Measurements from ENCODE around the gene INPPL1.
A peak's percentile ranks its signal among the peaks of the same experiment; 100 is the strongest.

INPPL1 gene

DNA sequence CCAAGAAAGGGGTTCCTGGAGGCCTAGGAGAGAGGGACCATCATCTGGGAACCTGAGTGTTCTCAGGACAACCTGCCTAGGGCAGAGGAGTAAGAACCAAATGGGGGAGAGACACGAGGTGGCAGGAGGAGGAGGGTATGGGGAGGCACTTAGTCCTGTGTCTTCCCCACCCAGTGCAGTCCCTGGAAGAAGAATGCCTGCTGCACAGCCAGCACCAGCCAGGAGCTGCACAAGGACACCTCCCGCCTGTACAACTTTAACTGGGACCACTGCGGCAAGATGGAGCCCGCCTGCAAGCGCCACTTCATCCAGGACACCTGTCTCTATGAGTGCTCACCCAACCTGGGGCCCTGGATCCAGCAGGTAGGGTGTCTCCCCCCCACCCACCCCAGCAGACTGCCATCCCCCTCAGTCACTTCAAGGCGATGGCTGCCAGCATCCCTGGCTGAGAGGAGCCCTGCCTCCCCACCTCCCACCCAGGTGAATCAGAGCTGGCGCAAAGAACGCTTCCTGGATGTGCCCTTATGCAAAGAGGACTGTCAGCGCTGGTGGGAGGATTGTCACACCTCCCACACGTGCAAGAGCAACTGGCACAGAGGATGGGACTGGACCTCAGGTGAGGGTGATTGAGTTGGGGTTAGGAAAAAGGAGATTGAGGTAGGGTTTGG is 3.7 kb upstream of the INPPL1 start:
- no peak for DNase-seq

DNA sequence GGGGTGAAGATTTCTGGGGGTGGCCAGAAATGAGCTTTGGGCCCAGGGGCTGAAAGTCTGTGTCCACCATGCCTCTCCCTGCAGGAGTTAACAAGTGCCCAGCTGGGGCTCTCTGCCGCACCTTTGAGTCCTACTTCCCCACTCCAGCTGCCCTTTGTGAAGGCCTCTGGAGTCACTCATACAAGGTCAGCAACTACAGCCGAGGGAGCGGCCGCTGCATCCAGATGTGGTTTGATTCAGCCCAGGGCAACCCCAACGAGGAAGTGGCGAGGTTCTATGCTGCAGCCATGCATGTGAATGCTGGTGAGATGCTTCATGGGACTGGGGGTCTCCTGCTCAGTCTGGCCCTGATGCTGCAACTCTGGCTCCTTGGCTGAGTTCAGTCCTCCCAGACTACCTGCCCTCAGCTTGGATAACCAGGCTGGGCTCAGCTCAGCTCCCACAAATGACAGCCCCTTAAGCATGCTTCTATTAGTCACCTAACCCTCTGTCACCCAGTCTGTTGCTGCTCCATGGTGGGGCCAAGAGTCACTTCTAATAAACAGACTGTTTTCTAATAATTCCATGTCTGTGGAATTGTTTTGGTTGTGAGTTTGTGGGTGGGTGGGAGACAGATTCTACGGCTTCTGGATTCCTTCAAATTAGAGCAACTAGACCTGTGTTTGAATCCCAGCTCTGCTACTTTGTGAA is 3.0 kb upstream of the INPPL1 start:
- DNase-seq: no peak

DNA sequence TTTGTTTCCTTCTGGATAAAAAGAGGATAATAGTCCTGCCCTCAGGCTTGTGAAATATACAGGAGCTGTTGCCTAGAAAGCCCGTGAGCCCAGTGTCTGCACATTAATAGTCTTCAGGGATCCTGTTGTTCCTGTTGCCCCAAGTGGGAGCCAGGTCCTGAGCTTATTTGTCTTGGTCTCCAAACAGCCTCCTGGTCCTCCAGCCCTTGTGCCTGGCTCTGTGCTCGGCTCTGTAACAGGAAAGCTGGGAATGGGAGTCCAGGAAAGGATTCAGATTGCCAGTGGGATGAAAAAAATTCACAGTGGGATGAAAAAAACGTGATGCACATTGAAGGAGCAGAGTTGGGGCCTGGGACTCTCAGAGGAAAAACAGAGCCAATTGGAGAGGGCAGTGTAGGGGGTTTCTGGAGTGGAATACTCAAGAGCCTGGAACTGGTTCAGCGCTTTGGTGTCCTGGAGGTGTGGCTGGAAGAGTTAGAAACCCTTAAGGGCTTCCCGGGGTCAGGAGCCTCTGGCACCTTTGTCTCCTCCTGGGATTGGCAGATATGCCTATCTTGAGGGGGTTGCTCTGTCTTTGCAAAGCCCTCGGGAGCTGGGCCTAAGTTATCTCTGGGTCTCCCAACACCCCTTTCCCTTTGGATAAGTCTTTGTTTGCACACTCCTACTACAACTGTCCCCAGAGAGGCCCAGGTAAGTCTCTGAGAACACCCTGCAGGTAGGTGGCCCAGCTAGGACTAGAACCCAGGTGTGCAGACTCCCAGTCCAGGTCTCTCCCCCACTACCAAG is 2.3 kb upstream of the INPPL1 start:
- peak; percentile 18 for DNase-seq

DNA sequence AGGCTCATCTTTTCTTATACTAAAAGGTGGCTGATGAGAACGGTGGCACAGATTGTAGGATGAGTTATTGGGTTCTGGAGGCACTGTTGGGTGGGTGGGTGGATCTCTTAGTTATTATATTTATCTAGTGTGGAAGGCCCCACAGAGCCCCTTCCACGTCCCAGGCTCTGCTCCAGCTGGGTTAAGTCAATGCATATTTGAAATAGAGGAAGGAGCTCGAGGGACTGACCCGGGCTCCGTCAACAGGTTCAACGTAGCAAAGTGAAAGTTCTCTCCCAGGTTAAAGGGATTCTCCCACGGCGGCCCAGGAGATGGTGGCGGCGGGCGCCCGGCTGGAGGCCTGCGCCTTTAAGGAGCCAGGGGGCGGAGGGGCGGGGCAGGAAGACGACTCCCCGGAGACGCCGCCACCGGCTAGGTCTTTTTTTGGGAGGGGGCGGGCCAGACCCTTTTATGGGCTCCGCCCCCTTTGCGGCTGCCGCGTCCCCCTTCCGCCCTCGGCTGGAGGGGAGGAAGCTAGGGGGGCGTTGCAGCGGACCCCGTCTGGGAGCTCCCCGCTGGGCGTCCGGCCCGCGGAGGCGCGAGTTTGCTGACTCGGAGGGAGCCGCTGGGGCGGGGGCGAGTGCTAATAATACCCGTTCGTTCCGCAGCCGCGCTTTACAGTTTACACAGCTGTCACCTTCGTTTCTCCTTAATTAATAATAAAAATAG is 1.5 kb upstream of the INPPL1 start:
- peak; percentile 94 for DNase-seq

DNA sequence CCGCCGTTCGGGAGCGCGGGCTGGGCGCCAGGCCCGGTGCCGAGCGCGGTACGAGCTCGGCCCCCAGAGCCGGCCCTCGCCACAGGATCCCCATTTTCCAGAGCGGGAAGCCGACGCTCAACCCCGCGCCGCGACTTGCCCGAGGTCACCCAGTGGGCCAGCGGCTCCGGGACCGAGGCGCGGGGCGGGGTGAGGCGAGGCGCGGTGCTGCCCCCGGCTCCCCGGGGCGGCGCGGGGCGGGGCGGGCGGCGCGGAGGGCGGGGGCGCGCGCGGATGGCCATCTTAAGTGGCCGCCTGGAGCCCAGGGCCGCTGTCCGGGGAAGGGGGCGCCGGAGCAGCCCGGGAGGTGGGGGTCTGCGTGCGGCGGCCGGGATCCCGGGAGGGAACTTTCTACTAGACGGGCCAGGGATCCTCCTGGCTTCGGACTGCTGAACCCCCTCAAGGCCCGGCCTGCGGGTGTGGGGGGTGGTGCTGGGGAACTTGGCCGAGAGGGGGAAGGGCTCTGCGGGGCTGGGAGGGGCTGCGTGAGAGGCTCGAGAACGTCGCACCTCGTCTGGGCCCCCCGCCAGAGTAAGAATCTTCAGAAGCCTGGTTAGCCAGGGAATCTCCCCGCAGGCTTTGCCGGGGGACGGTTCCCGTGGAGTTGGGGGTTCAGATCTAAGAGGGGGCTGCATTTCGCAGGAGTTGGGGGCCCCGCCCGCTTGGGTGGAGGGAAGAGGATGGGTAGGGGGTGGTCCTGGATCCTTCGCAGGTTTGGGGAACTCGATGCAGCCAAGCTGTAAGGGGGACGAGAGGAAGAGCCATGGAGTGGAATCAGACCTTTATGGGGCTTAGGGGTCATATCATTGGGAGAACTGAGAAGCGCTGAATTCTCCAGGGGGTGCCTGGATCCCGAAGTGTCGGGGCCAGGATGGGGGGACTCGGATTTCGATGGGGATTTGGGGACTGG is 678 bp upstream of the INPPL1 start:
- DNase-seq: peak; percentile 79

DNA sequence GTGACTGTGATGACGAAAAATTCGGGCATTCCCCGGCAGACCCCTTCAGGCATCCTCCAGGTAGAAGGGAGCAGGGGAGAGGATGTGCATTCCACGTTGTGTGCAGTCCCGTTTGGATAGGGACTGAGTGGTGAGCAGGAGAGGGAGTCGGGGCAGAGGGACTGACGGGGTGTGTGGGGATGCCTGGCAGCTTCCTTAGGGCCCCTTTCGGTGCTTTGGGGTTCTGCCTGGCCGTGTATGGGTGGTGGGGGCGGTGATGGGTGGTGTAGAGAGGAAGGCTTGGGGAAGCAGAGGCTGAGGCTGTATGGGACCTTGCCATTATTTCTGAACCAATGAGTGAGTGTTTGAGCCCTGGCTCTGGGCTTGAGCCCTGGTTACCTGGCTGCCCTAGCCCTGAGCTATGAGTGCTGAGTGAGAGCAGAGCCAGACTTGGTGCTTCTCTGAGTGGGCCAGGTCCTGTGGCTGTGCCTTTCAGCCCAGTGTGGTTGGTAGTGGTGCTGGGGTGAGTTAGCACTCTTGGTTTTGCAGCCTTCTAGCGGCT is 914 bp downstream of the INPPL1 start:
- DNase-seq: no peak

DNA sequence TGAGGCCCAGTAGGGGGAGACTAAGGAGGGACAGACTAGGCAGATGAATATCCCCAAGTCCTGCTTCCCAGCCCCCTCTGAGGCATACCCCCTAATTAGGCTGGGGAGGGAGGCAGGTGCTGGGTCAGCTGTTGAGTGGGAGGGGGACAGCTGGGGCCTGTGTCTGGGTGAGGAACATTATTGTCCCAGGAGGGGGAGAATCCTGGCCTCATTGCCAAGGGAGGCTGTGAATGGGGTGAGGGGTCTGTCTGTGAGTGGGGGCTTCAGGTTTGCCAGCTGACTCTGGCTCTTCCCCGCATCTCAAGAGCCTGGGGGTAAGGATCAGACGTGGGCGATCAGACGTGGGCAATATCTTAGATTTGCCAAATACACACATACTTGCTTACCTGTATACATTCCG is 2.1 kb downstream of the INPPL1 start:
- no peak for DNase-seq

DNA sequence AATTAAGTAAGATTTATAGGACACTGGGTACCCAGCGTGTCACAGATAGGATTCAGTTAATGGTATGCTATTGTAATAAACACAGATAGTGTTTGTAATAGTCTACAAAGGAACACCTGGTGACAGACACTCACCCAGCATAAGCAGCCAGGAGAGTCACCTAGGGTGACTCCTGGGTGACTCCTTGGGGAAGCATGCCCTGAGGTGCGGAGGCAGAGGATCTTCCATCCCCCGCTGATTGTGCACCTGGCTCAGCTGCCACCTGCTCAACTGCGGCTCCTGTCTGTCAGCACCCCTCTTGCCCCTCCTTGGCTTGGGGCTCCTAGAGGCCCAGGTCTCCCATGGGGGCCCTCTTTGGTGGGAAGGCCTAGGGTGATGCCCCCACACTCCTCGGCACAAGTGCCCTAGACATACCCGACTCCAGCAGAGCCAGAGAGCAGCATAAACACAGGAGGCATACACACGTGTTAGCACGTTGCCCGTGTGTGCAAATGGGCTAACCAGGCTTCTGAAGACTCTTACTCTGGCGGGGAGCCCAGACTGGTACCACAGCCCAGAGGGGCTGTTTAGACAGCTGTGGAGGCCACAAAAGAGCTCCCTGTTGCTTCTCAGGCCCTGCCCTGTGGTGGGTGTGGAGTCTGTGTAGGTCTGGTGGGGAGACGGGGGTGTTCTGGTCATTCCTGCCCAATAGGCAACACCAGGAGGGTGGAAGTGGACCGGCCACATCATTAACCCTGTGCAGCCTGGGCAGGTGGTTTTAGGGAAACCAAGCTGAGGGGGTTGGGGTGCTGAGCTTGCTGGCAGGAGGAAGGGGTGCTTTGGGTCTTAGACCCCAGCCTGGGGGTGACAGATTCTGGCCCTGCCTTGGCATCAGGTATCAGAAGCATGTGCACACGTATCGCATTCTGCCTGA is 3.0 kb downstream of the INPPL1 start:
- DNase-seq: peak; percentile 89

DNA sequence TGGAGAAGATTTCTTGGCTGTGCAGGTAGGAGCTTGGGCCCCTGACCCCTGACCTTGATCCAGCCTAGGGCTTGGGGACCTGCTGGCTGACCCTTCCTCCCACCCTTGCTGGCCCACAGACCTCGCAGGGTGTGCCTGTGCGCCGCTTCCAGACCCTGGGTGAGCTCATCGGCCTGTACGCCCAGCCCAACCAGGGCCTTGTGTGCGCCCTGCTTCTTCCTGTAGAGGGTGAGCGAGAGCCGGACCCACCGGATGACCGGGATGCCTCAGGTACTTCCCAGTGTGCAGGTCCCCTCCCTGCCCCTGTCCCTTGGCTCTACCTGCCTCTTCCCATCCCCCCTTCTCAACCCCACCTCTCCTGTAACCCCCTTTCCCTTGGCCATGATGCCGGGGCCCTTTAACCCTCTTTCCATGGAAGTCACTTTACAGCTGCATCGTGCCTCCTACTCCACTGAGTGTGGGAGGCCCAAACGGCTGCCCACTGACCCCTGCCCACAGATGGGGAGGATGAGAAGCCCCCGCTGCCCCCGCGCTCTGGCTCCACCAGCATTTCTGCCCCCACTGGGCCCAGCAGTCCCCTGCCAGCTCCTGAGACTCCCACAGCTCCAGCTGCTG is 3.8 kb downstream of the INPPL1 start:
- peak; percentile 26 for DNase-seq

DNA sequence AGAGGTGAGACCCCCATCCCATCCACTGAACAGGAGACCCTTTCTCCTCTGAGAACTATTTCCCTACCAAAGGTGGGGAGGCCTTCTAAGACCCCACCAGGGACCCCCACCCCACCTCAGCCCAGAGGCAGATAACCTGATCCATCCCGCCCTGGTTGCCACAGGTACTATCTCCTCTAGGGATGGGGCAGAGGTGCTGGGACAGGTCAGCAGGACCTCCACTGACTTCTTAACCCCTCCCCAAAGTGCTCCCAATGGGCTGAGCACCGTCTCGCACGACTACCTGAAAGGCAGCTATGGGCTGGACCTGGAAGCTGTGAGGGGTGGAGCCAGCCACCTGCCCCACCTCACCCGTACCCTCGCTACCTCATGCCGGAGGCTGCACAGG is 4.3 kb downstream of the INPPL1 start:
- DNase-seq: no peak

DNA sequence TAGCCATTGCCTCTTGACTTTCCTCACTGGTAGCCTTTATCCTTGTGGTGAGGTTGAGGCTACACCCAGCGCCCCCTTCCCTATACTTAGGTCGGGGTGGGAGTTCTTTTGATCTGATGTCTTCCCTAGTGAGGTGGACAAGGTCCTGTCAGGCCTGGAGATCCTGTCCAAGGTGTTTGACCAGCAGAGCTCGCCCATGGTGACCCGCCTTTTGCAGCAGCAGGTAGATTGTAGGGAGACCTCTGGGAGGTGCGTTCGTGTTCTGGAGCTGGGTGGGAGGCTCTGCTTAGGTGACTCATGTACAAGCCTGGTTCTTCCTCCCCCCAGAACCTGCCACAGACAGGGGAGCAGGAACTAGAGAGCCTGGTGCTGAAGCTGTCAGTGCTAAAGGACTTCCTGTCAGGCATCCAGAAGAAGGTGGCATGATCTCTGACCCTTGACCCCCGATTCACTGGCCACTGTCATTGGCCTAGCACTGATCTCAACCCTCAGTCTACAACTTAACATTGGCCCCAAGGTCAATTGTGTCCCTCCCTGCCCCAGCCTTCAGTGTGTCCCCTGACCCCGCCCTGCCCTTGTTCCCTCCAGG is 4.9 kb downstream of the INPPL1 start:
- no peak for DNase-seq

DNA sequence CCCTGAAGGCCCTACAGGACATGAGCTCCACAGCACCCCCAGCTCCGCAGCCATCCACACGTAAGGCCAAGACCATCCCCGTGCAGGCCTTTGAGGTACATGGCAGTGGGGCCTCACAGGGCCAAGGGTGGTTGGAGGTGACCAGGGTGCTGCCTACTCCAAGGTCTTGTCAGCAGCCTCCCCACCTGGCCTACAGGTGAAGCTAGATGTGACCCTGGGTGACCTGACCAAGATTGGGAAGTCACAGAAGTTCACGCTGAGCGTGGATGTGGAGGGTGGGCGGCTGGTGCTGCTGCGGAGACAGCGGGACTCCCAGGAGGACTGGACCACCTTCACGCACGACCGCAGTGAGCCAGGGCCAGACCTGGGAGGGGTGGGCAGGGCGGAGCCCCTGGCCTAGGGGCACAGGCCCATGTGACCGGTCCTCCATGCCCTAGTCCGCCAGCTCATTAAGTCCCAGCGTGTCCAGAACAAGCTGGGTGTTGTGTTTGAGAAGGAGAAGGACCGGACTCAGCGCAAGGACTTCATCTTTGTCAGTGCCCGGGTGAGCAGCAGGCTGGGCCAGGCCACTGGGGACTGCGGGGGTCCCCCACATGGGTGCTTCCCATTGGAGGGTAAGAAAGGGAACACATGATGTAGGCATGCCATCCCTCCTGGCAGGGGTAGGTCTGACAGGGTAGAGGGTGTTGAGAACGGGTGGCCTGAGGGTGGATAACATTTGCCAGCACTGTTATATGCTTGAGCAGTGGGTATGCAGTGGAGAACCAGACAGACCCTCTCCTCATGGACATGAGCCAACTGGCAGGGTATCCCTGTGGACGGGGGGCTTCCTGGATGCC is 5.6 kb downstream of the INPPL1 start:
- DNase-seq: no peak

DNA sequence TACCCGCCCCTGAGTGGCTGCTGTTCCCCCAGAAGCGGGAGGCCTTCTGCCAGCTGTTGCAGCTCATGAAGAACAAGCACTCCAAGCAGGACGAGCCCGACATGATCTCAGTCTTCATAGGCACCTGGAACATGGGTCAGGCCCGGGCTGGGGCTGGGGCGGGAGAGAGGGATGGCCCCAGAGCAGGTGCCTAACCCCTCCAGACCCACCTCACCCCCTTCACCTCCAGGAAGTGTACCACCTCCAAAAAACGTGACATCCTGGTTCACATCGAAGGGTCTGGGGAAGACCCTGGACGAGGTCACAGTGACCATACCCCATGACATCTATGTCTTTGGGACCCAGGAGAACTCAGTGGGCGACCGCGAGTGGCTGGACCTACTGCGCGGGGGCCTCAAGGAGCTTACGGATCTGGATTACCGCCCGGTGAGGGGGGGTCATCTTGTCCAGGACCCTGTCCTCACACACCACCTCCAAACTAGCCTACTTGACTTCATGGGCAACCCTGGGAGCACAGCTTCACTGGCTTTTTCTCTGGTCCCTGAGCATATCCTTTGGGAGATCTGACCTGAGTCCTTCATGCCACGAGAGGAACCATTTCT is 6.3 kb downstream of the INPPL1 start:
- DNase-seq: no peak

DNA sequence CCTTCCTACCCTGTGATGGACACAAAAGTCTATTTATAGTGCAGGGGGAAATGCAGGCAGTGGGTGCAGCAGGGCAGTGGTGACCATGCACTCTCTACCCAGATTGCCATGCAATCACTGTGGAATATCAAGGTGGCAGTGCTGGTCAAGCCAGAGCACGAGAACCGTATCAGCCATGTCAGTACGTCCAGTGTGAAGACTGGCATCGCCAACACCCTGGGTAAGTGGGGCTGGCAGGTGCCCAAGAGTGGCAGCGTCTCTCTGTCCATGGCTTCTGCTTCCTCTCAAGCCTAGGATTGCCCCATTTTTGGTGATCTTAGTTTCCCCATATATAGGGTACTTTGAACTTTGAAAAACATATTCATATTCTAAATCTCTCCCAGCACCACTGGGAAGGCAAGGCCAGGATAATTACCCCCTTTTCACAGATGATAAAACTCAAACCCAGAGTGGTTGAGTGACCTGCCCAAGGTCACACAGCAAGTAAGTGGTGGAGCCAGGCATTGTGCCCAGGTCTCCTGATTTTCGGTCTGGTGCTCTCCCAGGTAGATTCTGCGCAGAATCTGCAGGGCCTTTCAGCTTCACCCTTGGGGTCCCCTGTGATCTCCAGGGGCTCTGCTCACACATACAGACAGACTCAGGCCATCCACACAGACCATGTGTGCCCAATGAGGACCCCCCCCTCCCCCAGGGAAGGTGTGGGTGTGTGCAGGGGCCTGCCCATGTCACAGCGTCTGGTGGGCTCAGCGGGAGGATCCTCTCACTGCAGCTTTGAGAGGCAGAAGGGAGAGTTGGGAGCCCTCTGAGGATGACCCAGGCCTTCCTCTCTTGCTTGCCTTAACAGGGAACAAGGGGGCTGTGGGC is 7.1 kb downstream of the INPPL1 start:
- DNase-seq: no peak

DNA sequence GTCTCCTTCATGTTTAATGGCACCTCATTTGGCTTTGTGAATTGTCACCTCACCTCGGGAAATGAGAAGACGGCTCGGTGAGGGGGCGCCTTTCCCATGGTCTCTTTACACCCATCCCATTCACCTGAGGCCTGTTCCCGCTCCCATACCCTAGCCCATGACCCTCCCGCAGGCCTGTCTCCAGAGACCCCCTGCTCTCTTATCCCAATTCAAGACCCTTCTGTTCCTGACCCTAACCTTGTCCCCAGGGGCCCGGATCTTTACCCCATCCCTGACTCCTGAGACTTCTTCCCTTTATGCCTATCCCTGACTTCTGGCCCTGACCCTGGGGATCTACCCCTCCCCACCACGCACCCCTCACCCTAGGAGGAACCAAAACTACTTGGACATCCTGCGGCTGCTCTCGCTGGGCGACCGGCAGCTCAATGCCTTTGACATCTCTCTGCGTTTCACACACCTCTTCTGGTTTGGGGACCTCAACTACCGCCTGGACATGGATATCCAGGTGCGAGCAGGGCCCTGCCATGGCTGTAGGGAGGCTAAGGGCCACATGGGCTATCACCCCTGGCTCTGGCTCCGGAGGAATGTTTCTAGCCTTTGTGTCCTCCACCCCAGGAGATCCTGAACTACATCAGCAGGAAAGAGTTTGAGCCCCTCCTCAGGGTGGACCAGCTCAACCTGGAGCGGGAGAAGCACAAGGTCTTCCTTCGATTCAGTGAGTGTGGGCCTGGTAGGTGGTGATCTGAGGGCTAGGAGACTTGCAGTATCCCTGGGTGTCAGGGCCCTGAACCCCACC is 7.9 kb downstream of the INPPL1 start:
- DNase-seq: no peak

DNA sequence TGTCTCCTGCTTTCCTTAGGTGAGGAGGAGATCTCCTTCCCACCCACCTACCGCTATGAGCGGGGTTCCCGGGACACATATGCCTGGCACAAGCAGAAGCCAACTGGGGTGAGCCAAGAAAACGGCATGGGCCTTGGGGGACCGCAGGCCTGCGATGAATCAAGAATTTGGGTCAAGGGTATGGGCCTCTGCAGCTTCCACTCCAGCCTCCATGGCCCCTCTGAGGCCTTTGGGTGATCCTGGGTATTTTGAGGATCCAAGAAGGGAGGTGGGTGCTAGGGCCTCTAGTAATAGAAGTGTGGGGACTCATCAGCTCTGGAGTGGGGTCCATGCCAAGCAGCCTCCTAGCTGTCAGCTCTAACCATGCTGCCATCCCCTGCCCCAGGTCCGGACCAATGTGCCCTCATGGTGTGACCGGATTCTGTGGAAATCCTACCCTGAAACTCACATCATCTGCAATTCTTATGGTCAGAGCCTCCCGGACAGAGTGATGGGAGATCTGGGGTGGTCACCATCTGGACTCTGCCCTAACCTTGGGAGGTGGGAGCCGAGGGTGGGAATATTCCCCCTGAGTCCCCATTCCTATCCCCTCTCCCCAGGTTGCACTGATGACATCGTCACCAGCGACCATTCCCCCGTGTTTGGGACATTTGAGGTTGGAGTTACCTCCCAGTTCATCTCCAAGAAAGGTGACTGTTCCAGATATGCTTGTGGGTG is 8.6 kb downstream of the INPPL1 start:
- no peak for DNase-seq
